Mesenteric fat pad (tissue), 1 donor: ENCODE results near the gene CFAP91. TPM values are rescaled to one million over a fixed set of nuclear protein-coding genes. Genes with fewer than 3 reads are reported as not detected.

ENCODE experiments used
- DNase-seq: peaks from one replicate; pipeline ENCODE4 v3.0.0-alpha.2; 2020; ENCODE audit warnings: low spot score
- total RNA-seq: library from RNA; stranded (reverse); fragmentation: NEBNext Ultra II Directional; extraction: Animal tissue kit (Norgen Biotek cat#: 25700); gene quantifications from one replicate; pipeline ENCODE4 v1.2.1, GENCODE V29; 2021
- donor health status: DM: yes; HTN: yes; CAD: no.

CFAP91 gene
- total RNA-seq, 1 donor from 2014 or later, result 0.39 TPM

- no peak for DNase-seq
These were observed 35.9 kb downstream of the CFAP91 start for GRCh38 chr3:119738741-119739140.

GRCh38 chr3:119741657-119742590 lies 39.1 kb downstream of the CFAP91 start:
- no peak for DNase-seq

- DNase-seq, result no peak
These were observed 41.1 kb downstream of the CFAP91 start for GRCh38 chr3:119743921-119744320.

- no peak for DNase-seq
These were observed 43.1 kb downstream of the CFAP91 start for GRCh38 chr3:119745942-119746341.

GRCh38 chr3:119746423-119746822 lies 43.6 kb downstream of the CFAP91 start:
- DNase-seq, result no peak

GRCh38 chr3:119747357-119747756 lies 44.5 kb downstream of the CFAP91 start:
- no peak for DNase-seq

- DNase-seq, result no peak
These were observed 46.2 kb downstream of the CFAP91 start for GRCh38 chr3:119748991-119749390.

- DNase-seq, result no peak
These were observed 48.6 kb downstream of the CFAP91 start for GRCh38 chr3:119751423-119751822.

Other genes with a start within 250 kb of the CFAP91 start
- 61.9 TPM for gene TMEM39A, start 239.4 kb upstream of the CFAP91 start, total RNA-seq
- gene POGLUT1, start 234.1 kb upstream of the CFAP91 start, total RNA-seq, result 19.1 TPM
- 107 TPM for gene TIMMDC1, start 204.5 kb upstream of the CFAP91 start, total RNA-seq
- 1.3 TPM for gene CD80, start 143.4 kb upstream of the CFAP91 start, total RNA-seq
- gene ADPRH, start 123.5 kb upstream of the CFAP91 start, total RNA-seq, result 16.1 TPM
- gene PLA1A, start 105.1 kb upstream of the CFAP91 start, total RNA-seq, result 3.4 TPM
- 1.5 TPM for gene POPDC2, start 42.4 kb upstream of the CFAP91 start, total RNA-seq
- gene COX17, start 25.6 kb upstream of the CFAP91 start, total RNA-seq, result 48.4 TPM
- 0.26 TPM for gene NR1I2, start 79.1 kb downstream of the CFAP91 start, total RNA-seq